H9 (cell line): ENCODE data around the gene TMEM185B. TPM values are rescaled to one million over a fixed set of nuclear protein-coding genes. Genes with fewer than 3 reads are reported as not detected.

Source experiments
- DNase-seq: peaks from one replicate; pipeline ENCODE4 v3.0.0-alpha.2; 2017
- H2AFZ ChIP-seq: one replicate; pipeline ENCODE4 v1.6.1; 2013; ENCODE audit warnings: mild to moderate bottlenecking, low read length, control low read depth, moderate library complexity
- H2AK5ac ChIP-seq: 2 replicates; pipeline ENCODE4 v1.6.1; 2013; ENCODE audit warnings: low read length, control low read depth, mixed read lengths; ENCODE audit not compliant: insufficient read length
- H2BK120ac ChIP-seq: one replicate; pipeline ENCODE4 v1.6.1; 2013; ENCODE audit warnings: low read depth, mild to moderate bottlenecking, low read length, control low read depth, inconsistent platforms; ENCODE audit not compliant: poor library complexity, severe bottlenecking
- H2BK12ac ChIP-seq: 2 replicates; pipeline ENCODE4 v1.6.1; 2013; ENCODE audit warnings: low read length, control low read depth, mixed read lengths, low read depth; ENCODE audit not compliant: insufficient read length
- H2BK15ac ChIP-seq: 2 replicates; pipeline ENCODE4 v1.6.1; 2013; ENCODE audit warnings: low read depth, low read length, control low read depth
- H2BK20ac ChIP-seq: one replicate; pipeline ENCODE4 v1.6.1; 2013; ENCODE audit warnings: low read depth, mild to moderate bottlenecking, low read length, control low read depth, inconsistent platforms; ENCODE audit not compliant: poor library complexity, severe bottlenecking
- H2BK5ac ChIP-seq: 2 replicates; pipeline ENCODE4 v1.6.1; 2013; ENCODE audit warnings: low read length, control low read depth, mixed read lengths; ENCODE audit not compliant: insufficient read length
- H3K14ac ChIP-seq: 2 replicates; pipeline ENCODE4 v1.6.1; 2013; ENCODE audit warnings: low read length, control low read depth; ENCODE audit not compliant: insufficient read depth
- H3K18ac ChIP-seq: 2 replicates; pipeline ENCODE4 v1.6.1; 2013; ENCODE audit warnings: low read depth, mild to moderate bottlenecking, mixed read lengths, low read length, control low read depth; ENCODE audit not compliant: insufficient read length
- H3K23ac ChIP-seq: 2 replicates; pipeline ENCODE4 v1.6.1; 2013; ENCODE audit warnings: low read length, control low read depth, mixed read lengths, low read depth; ENCODE audit not compliant: insufficient read length
- H3K23me2 ChIP-seq: 2 replicates; pipeline ENCODE4 v1.6.1; 2013; ENCODE audit warnings: low read depth, mild to moderate bottlenecking, mixed read lengths, low read length, control low read depth; ENCODE audit not compliant: insufficient read length, poor library complexity, severe bottlenecking
- H3K27ac ChIP-seq: 2 replicates; pipeline ENCODE4 v1.5.1; 2013; ENCODE audit warnings: low read length, control low read depth, mixed read lengths, low read depth; ENCODE audit not compliant: insufficient read length
- H3K27me3 ChIP-seq: 2 replicates; pipeline ENCODE4 v1.6.1; 2013; ENCODE audit warnings: low read length, control low read depth, inconsistent platforms; ENCODE audit not compliant: insufficient read depth
- H3K4ac ChIP-seq: 2 replicates; pipeline ENCODE4 v1.6.1; 2013; ENCODE audit warnings: low read depth, mild to moderate bottlenecking, control low read depth, inconsistent platforms, low read length, moderate library complexity
- H3K4me1 ChIP-seq: 2 replicates; pipeline ENCODE4 v1.6.1; 2013; ENCODE audit warnings: low read length, control low read depth, inconsistent platforms; ENCODE audit not compliant: insufficient read depth
- H3K4me2 ChIP-seq: 2 replicates; pipeline ENCODE4 v1.6.1; 2013; ENCODE audit warnings: low read length, control low read depth, mixed read lengths; ENCODE audit not compliant: insufficient read length, insufficient read depth
- H3K56ac ChIP-seq: 2 replicates; pipeline ENCODE4 v1.6.1; 2013; ENCODE audit warnings: low read depth, mild to moderate bottlenecking, mixed read lengths, low read length, control low read depth; ENCODE audit not compliant: insufficient read length
- H3K79me1 ChIP-seq: 2 replicates; pipeline ENCODE4 v1.6.1; 2013; ENCODE audit warnings: low read depth, mild to moderate bottlenecking, moderate library complexity, low read length, control low read depth, inconsistent platforms; ENCODE audit not compliant: insufficient read depth, poor library complexity, severe bottlenecking
- H3K79me2 ChIP-seq: 2 replicates; pipeline ENCODE4 v1.6.1; 2013; ENCODE audit warnings: low read length, control low read depth, inconsistent platforms; ENCODE audit not compliant: insufficient read depth
- H3K9ac ChIP-seq: 2 replicates; pipeline ENCODE4 v1.6.1; 2013; ENCODE audit warnings: low read length, control low read depth, mixed read lengths; ENCODE audit not compliant: insufficient read length; ENCODE audit errors: extremely low read depth
- H3K9me3 ChIP-seq: one replicate; pipeline ENCODE4 v1.6.1; 2013; ENCODE audit warnings: low read depth, low read length, inconsistent platforms; ENCODE audit not compliant: control insufficient read depth
- H3T11ph ChIP-seq: one replicate; pipeline ENCODE4 v1.6.1; 2013; ENCODE audit warnings: mild to moderate bottlenecking, low read length, control low read depth, inconsistent platforms
- H4K20me1 ChIP-seq: one replicate; pipeline ENCODE4 v1.6.1; 2013; ENCODE audit not compliant: control insufficient read depth, insufficient read length, insufficient read depth
- H4K5ac ChIP-seq: 2 replicates; pipeline ENCODE4 v1.6.1; 2013; ENCODE audit warnings: low read depth, mild to moderate bottlenecking, mixed read lengths, low read length, control low read depth; ENCODE audit not compliant: insufficient read length
- H4K8ac ChIP-seq: replicated peaks from 2 replicates; pipeline ENCODE4 v1.6.1; 2013; ENCODE audit warnings: low read length, control low read depth, mixed read lengths, low read depth; ENCODE audit not compliant: insufficient read length
- H4K91ac ChIP-seq: 2 replicates; pipeline ENCODE4 v1.6.1; 2013; ENCODE audit warnings: low read depth, mild to moderate bottlenecking, moderate library complexity, mixed read lengths, low read length, control low read depth; ENCODE audit not compliant: insufficient read length
- H3K27ac Mint-ChIP-seq, 3 experiments: 2 replicates in 2 of 3; 3 replicates in 1 of 3; pipeline ENCODE4 v1.8.0; 2020 to 2021; ENCODE audit warnings: mixed read lengths in 3 of 3, mild to moderate bottlenecking in 1 of 3, moderate library complexity in 1 of 3
- H3K27me3 Mint-ChIP-seq: 2 replicates; pipeline ENCODE4 v1.8.0; 2021; ENCODE audit warnings: low read depth, mild to moderate bottlenecking, moderate library complexity, mixed read lengths
- H3K36me3 Mint-ChIP-seq, 3 experiments: 2 replicates in 2 of 3; 3 replicates in 1 of 3; pipeline ENCODE4 v1.8.0; 2020 to 2021; ENCODE audit warnings: low read depth in 3 of 3, mixed read lengths in 3 of 3; ENCODE audit not compliant: insufficient read depth in 1 of 3
- H3K4me1 Mint-ChIP-seq, 2 experiments: 2 replicates each; pipeline ENCODE4 v1.8.0; 2020; ENCODE audit warnings: mixed read lengths in 2 of 2
- H3K4me3 Mint-ChIP-seq, 2 experiments: 2 replicates in 1 of 2; 3 replicates in 1 of 2; pipeline ENCODE4 v1.8.0; 2020 to 2021; ENCODE audit warnings: mild to moderate bottlenecking in 2 of 2, mixed read lengths in 2 of 2, moderate library complexity in 1 of 2
- H3K9me3 Mint-ChIP-seq, 2 experiments: 2 replicates in 1 of 2; 3 replicates in 1 of 2; pipeline ENCODE4 v1.8.0; 2020; ENCODE audit warnings: mild to moderate bottlenecking in 2 of 2, mixed read lengths in 2 of 2, moderate library complexity in 1 of 2
- CTCF ChIP-seq: fragments of 200-600 bp; sonication (generic); conservative IDR thresholded peaks from 3 replicates; pipeline ENCODE4 v1.8.0; 2021; ENCODE audit warnings: antibody characterized with exemption, mild to moderate bottlenecking
- WGBS: extraction: QIAGEN DNeasy Blood & Tissue Kit; methylation state at CpG from one replicate; pipeline ENCODE4 v1.1.7; 2013; ENCODE audit warnings: missing lambda C conversion rate, low lambda C conversion rate, mixed read lengths; ENCODE audit not compliant: insufficient read length; ENCODE audit errors: extremely low coverage; 5-methylcytosine and 5-hydroxymethylcytosine counted together
- total RNA-seq: library from RNA; stranded (reverse); gene quantifications from 2 replicates; pipeline ENCODE4 v1.2.1, GENCODE V29; 2021

TMEM185B gene
- total RNA-seq, 1 experiment from 2014 or later, result 29.0 TPM

- no peak overlapping the region for H3K18ac ChIP-seq
- H3K9me3 ChIP-seq, result no peaks in the 10 kb centered on the region
- peaks cover 7% of the 10 kb centered on the region for H3K4me1 ChIP-seq
- H2AFZ ChIP-seq, result no peak overlapping the region
- peak overlapping the region in 1 of 3 experiments; percentile 57; a peak in 2 of 7 replicates for H3K27ac Mint-ChIP-seq
- no peak overlapping the region for H2BK12ac ChIP-seq
- no peak for DNase-seq
- H2BK15ac ChIP-seq, result no peak overlapping the region
- H3K79me1 ChIP-seq, result no peaks in the 10 kb centered on the region
- H3K4me1 Mint-ChIP-seq, result peaks cover 46 to 50% of the 10 kb centered on the region in 2 experiments
- H3T11ph ChIP-seq, result no peak overlapping the region
- H3K27me3 ChIP-seq, result no peaks in the 10 kb centered on the region
- peaks cover 36% of the 10 kb centered on the region for H3K27me3 Mint-ChIP-seq
- no peak overlapping the region for H2AK5ac ChIP-seq
- no peak overlapping the region for H3K23ac ChIP-seq
- H3K9ac ChIP-seq, result no peak overlapping the region
- H4K8ac ChIP-seq, result no peak overlapping the region
- no peaks in the 10 kb centered on the region; a peak in 1 of 7 replicates for H3K36me3 Mint-ChIP-seq
- no peak overlapping the region; the same call in 1 of the 2 replicates for H3K14ac ChIP-seq
- no peak overlapping the region for H2BK20ac ChIP-seq
- no peak overlapping the region for H3K27ac ChIP-seq
- no peaks in the 10 kb centered on the region for H4K20me1 ChIP-seq
- peaks cover 4% of the 10 kb centered on the region for H3K23me2 ChIP-seq
- no peak overlapping the region for H2BK5ac ChIP-seq
- H4K5ac ChIP-seq, result no peak overlapping the region
- no peaks in the 10 kb centered on the region for H3K79me2 ChIP-seq
- no peak for TF ChIP-seq CTCF
- WGBS, result no CpG with 5 or more reads among the region's 12 CpGs
- no peak overlapping the region for H3K4me3 Mint-ChIP-seq
- H4K91ac ChIP-seq, result no peak overlapping the region
- no peak overlapping the region for H3K56ac ChIP-seq
- H2BK120ac ChIP-seq, result no peak overlapping the region
- H3K9me3 Mint-ChIP-seq, result peaks cover 0 to 4% of the 10 kb centered on the region in 2 experiments; a peak in 1 of 5 replicates
- H3K4me2 ChIP-seq, result no peak overlapping the region
- no peak overlapping the region for H3K4ac ChIP-seq
Measured at GRCh38 chr2:120244656-120245519, 21.7 kb upstream of the TMEM185B start.
